ENCODE measurements around the gene PCP4.

PCP4 gene

DNA sequence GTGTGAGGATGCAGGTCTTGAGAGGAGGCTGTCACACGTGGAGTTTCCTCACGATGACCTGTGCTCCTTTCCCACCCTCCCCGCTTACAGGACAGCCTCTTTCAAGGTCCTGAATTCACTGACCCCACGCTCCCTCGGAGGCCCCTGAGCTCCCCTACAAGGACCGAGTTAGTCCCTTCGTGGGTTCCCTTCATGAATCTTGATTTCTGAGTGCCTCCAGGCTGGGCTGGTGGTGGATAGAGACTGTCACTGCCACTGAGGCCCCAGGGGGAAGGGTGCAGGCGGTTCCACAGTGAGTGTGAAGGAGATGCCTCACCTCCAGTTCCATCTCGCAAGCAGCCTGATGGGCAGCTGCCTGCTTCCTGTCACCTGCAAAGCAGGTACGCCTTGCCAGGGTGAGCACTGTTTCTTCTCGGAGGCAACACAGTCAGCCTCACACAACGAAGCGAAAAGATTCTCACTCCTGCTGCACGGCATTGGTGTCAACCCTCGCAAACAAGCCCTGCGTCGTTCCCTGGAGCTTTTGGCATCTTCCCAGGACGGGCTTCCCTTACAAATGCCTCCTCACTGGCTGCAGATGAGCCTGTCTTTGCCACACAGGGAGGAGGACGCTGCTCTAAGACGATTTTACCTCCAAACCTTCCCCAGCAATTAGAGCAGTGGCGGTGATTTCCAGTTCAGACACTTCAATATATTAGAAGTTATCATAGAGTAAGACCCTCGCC, 26.7 kb upstream of the PCP4 start:
- no peak overlapping the region for H3K4me3 ChIP-seq (ENCODE audit: low read depth, low read length)
- TF ChIP-seq, protein P1, sequence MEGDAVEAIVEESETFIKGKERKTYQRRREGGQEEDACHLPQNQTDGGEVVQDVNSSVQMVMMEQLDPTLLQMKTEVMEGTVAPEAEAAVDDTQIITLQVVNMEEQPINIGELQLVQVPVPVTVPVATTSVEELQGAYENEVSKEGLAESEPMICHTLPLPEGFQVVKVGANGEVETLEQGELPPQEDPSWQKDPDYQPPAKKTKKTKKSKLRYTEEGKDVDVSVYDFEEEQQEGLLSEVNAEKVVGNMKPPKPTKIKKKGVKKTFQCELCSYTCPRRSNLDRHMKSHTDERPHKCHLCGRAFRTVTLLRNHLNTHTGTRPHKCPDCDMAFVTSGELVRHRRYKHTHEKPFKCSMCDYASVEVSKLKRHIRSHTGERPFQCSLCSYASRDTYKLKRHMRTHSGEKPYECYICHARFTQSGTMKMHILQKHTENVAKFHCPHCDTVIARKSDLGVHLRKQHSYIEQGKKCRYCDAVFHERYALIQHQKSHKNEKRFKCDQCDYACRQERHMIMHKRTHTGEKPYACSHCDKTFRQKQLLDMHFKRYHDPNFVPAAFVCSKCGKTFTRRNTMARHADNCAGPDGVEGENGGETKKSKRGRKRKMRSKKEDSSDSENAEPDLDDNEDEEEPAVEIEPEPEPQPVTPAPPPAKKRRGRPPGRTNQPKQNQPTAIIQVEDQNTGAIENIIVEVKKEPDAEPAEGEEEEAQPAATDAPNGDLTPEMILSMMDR (IDR thresholded peaks at IDR 0.05; ENCODE audit: insufficient read depth, low read depth, low read length, missing control alignments) = no peak
- DNase-seq (ENCODE audit: low read depth) = no peak

DNA sequence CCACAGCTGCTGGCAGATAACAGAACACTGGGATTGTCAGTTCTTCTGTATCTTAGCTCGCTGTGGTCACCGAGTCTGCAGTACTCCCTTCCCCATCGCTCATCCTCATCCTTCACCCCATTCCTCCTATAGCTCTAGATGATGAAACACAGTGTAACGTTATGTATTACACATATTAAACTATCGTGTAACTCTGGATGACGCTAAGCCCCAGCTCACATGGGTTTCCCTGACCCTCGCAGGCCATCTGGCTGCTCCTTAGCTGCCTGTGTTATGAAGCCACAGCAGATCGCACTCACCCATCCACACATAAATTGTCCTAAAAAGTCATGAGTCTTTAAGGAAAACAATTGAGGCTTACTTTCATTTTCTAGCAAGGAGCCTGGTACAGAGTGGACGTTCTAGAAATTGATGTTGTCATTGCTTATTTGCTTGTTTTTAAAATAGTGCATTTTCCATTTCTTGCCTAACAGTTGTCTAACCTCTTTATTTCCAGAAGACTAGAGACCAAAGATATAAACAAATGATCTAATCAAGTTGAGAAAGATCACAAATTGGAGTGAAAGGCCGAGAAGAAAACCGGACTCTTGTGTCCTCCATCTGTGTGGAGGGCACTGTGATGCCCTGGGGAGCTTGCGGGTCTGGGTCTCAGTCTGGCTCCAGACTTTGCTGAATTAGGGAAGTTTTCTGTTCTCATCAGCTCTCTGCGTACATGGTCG, 24.3 kb upstream of the PCP4 start:
- TF ChIP-seq, protein P1 (IDR thresholded peaks at IDR 0.05; ENCODE audit: insufficient read depth, low read depth, low read length, missing control alignments) = no peak
- H3K4me3 ChIP-seq (ENCODE audit: low read depth, low read length) = no peak overlapping the region
- DNase-seq (ENCODE audit: low read depth) = no peak

DNA sequence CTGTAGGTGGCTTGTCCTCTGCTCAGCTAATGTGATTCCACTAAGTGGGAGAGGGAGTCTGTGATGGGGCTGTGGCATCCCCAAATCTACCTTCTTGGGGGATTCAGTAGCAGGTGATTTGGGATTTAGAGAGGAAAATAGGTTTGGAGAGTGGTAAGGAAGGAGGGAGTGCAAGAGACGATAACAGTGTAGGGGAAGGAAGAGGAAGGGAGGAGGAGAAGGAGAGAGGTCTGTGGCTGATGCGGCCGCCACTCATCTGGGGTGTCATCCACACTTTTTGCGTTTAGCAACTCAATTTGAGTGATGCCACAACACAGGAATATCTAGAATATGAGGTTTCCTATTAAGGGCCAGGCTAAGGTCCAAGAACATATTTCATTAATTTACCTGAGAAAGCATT, 23.8 kb upstream of the PCP4 start:
- no peak for DNase-seq (ENCODE audit: low read depth)
- no peak overlapping the region for H3K4me3 ChIP-seq (ENCODE audit: low read depth, low read length)
- TF ChIP-seq, protein P1 (IDR thresholded peaks at IDR 0.05; ENCODE audit: insufficient read depth, low read depth, low read length, missing control alignments) = no peak

DNA sequence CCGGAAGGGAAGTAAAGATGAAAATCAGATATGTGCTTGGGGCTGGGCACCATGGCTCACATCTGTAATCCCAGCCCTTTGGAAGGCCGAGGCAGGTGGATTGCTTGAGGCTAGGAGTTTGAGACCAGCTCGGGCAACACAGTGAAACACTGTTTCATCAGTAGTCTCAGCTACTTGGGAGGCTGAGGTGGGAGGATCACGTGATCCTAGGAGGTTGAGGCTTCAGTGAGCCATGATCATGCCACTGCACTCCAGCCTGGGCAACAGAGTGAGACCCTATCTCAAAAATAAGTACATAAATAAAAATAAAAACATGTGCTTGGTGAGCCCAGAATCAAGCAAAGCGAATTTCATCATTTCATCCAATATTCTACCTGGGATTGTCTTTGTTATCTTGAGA, 23.3 kb upstream of the PCP4 start:
- TF ChIP-seq, protein P1 (IDR thresholded peaks at IDR 0.05; ENCODE audit: insufficient read depth, low read depth, low read length, missing control alignments) = no peak
- DNase-seq (ENCODE audit: low read depth) = no peak
- H3K4me3 ChIP-seq (ENCODE audit: low read depth, low read length) = no peak overlapping the region

DNA sequence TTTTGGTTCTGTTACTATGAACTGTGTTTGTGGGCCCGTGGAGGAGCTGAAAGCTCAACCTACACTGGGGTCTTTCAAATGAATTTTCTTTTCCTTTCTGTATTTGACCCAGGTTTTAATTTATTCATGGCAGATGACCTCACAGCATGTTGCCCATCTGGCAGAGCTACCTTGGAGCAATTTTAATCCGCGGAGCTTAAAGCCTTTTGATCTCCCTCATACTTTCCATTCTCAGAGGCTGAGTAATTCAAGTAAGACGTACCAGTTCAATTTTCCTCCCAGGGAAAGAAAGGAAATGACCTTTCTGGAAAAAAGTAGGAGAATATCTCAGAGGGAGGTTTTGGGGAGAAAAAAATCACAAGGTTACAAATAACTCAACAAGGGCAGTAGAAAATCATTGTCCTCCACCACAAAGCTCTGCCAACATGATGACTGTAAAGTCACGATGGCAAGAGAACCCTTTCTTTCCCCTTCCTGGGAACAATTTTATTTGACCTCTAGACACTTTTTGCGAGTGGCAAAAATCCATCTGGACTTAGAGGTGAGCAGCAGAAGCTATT, 21.6 kb upstream of the PCP4 start:
- TF ChIP-seq, protein P1 (IDR thresholded peaks at IDR 0.05; ENCODE audit: insufficient read depth, low read depth, low read length, missing control alignments) = no peak
- H3K4me3 ChIP-seq (ENCODE audit: low read depth, low read length) = no peak overlapping the region
- DNase-seq (ENCODE audit: low read depth) = no peak

DNA sequence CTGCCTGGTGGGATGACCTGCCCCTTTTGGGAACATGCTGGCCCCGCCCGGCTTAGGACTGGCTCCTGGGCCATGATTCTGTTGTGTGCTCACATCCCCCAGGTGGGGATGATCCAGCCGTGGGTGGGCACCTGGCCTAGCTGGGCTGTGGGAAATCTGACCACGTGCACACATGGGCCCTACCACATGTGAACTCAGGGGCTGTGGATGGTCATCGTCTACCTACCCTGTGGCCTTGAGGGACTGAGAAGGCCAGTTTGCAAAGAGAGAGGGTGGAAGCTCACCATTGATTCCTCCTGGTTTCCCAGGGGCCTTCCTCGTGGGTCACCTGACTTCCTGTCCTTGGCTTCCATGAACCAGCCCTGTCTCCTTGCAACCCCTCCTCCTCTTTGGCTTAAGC, 19.4 kb upstream of the PCP4 start:
- no peak overlapping the region for H3K4me3 ChIP-seq (ENCODE audit: low read depth, low read length)
- TF ChIP-seq, protein P1 (IDR thresholded peaks at IDR 0.05; ENCODE audit: insufficient read depth, low read depth, low read length, missing control alignments) = no peak
- no peak for DNase-seq (ENCODE audit: low read depth)
